Muscle layer of colon (tissue), 2 donors: ENCODE data around the gene STRN.
"Not testable (repeated sequence)": the region's sequence is repeated elsewhere in the genome, so short reads cannot be mapped to it uniquely, and the experiment has no call there.

ENCODE experiments used
- H3K27ac ChIP-seq: one replicate; pipeline ENCODE4 v1.7.0; 2013; ENCODE audit warnings: low read depth, mild to moderate bottlenecking, low read length, moderate library complexity
- H3K27me3 ChIP-seq, 2 donors: one replicate each; pipeline ENCODE4 v1.7.0; 2013; ENCODE audit warnings: low read length in 2 of 2, mild to moderate bottlenecking in 2 of 2; ENCODE audit not compliant: insufficient read depth in 2 of 2, control insufficient read depth in 1 of 2
- H3K36me3 ChIP-seq: one replicate; pipeline ENCODE4 v1.7.0; 2013; ENCODE audit warnings: mild to moderate bottlenecking, low read length; ENCODE audit not compliant: insufficient read depth
- H3K4me1 ChIP-seq: one replicate; pipeline ENCODE4 v1.7.0; 2013; ENCODE audit warnings: mild to moderate bottlenecking, low read length; ENCODE audit not compliant: insufficient read depth
- H3K4me3 ChIP-seq, 2 donors: one replicate each; pipeline ENCODE4 v1.7.0; 2013; ENCODE audit warnings: low read length in 2 of 2, low read depth in 1 of 2, mild to moderate bottlenecking in 1 of 2, moderate library complexity in 1 of 2
- H3K9ac ChIP-seq: one replicate; pipeline ENCODE4 v1.7.0; 2013; ENCODE audit warnings: low read length
- H3K9me3 ChIP-seq: one replicate; pipeline ENCODE4 v1.7.0; 2013; ENCODE audit warnings: mild to moderate bottlenecking, low read length
- donor health status: abdominal sarcoma.
- donor health status: Adenocarcinoma of cecum.

STRN gene

GRCh38 chr2:36892805-36893204, 73.5 kb downstream of the STRN start:
- Histone ChIP-seq H3K36me3 (no peaks in the 10 kb centered on the region), H3K4me3 (no peak overlapping the region), H3K4me1 (no peaks in the 10 kb centered on the region), H3K27me3 (no peaks in the 10 kb centered on the region), H3K9ac (no peak overlapping the region), H3K9me3 (no peaks in the 10 kb centered on the region), H3K27ac (no peak overlapping the region)

- Histone ChIP-seq H3K9me3 (no peaks in the 10 kb centered on the region), H3K36me3 (no peaks in the 10 kb centered on the region), H3K4me1 (no peaks in the 10 kb centered on the region), H3K9ac (no peak overlapping the region), H3K27me3 (no peaks in the 10 kb centered on the region), H3K27ac (no peak overlapping the region), H3K4me3 (no peak overlapping the region)
These were observed 76.5 kb downstream of the STRN start for GRCh38 chr2:36889795-36890194.

- not testable (repeated sequence) for H3K27me3 ChIP-seq, H3K9me3 ChIP-seq, H3K4me1 ChIP-seq, H3K4me3 ChIP-seq, H3K9ac ChIP-seq, H3K36me3 ChIP-seq, H3K27ac ChIP-seq
These were observed 79.2 kb downstream of the STRN start for GRCh38 chr2:36887095-36887494.

GRCh38 chr2:36886664-36887063, 79.7 kb downstream of the STRN start:
- Histone ChIP-seq H3K27ac (no peak overlapping the region), H3K4me1 (no peaks in the 10 kb centered on the region), H3K27me3 (no peaks in the 10 kb centered on the region), H3K9ac (no peak overlapping the region), H3K4me3 (no peak overlapping the region), H3K9me3 (no peaks in the 10 kb centered on the region), H3K36me3 (peaks cover 5% of the 10 kb centered on the region)

- Histone ChIP-seq H3K9me3 (no peaks in the 10 kb centered on the region), H3K9ac (no peak overlapping the region), H3K36me3 (peaks cover 5% of the 10 kb centered on the region), H3K4me1 (no peaks in the 10 kb centered on the region), H3K27me3 (no peaks in the 10 kb centered on the region), H3K27ac (no peak overlapping the region), H3K4me3 (no peak overlapping the region)
These were observed 80.7 kb downstream of the STRN start for GRCh38 chr2:36885605-36886004.

GRCh38 chr2:36882532-36882931, 83.8 kb downstream of the STRN start:
- Histone ChIP-seq H3K4me1 (no peaks in the 10 kb centered on the region), H3K9me3 (no peaks in the 10 kb centered on the region), H3K9ac (no peak overlapping the region), H3K36me3 (peaks cover 9% of the 10 kb centered on the region), H3K4me3 (no peak overlapping the region), H3K27ac (no peak overlapping the region), H3K27me3 (no peaks in the 10 kb centered on the region)

GRCh38 chr2:36881816-36882215, 84.5 kb downstream of the STRN start:
- H3K9ac ChIP-seq: no peak overlapping the region
- peaks cover 16% of the 10 kb centered on the region for H3K36me3 ChIP-seq
- no peaks in the 10 kb centered on the region for H3K9me3 ChIP-seq
- no peaks in the 10 kb centered on the region for H3K4me1 ChIP-seq
- H3K27me3 ChIP-seq: no peaks in the 10 kb centered on the region
- H3K4me3 ChIP-seq: no peak overlapping the region
- H3K27ac ChIP-seq: no peak overlapping the region

- Histone ChIP-seq H3K36me3 (peaks cover 11% of the 10 kb centered on the region), H3K9ac (no peak overlapping the region), H3K27ac (no peak overlapping the region), H3K9me3 (no peaks in the 10 kb centered on the region), H3K27me3 (no peaks in the 10 kb centered on the region), H3K4me3 (no peak overlapping the region), H3K4me1 (no peaks in the 10 kb centered on the region)
These were observed 87.9 kb downstream of the STRN start for GRCh38 chr2:36878429-36878828.

- no peak overlapping the region for H3K9ac ChIP-seq
- H3K9me3 ChIP-seq: no peaks in the 10 kb centered on the region
- H3K27ac ChIP-seq: no peak overlapping the region
- no peaks in the 10 kb centered on the region for H3K27me3 ChIP-seq
- peaks cover 15% of the 10 kb centered on the region for H3K36me3 ChIP-seq
- H3K4me3 ChIP-seq: no peak overlapping the region
- H3K4me1 ChIP-seq: no peaks in the 10 kb centered on the region
These were observed 95.1 kb downstream of the STRN start for GRCh38 chr2:36871068-36871707.

- Histone ChIP-seq H3K27me3 (no peaks in the 10 kb centered on the region), H3K9me3 (no peaks in the 10 kb centered on the region), H3K36me3 (peaks cover 15% of the 10 kb centered on the region), H3K4me1 (no peaks in the 10 kb centered on the region), H3K4me3 (no peak overlapping the region), H3K27ac (no peak overlapping the region), H3K9ac (no peak overlapping the region)
These were observed 96.7 kb downstream of the STRN start for GRCh38 chr2:36869606-36870005.

- no peaks in the 10 kb centered on the region for H3K27me3 ChIP-seq
- H3K36me3 ChIP-seq: peaks cover 6% of the 10 kb centered on the region
- H3K4me1 ChIP-seq: no peaks in the 10 kb centered on the region
- H3K9me3 ChIP-seq: no peaks in the 10 kb centered on the region
- no peak overlapping the region for H3K27ac ChIP-seq
- no peak overlapping the region for H3K9ac ChIP-seq
- H3K4me3 ChIP-seq: no peak overlapping the region
These were observed 104.4 kb downstream of the STRN start for GRCh38 chr2:36861896-36862295.

GRCh38 chr2:36859366-36859792, 107.0 kb downstream of the STRN start:
- H3K36me3 ChIP-seq: peaks cover 8% of the 10 kb centered on the region
- H3K27ac ChIP-seq: no peak overlapping the region
- H3K4me3 ChIP-seq: no peak overlapping the region
- no peak overlapping the region for H3K9ac ChIP-seq
- no peaks in the 10 kb centered on the region for H3K27me3 ChIP-seq
- H3K4me1 ChIP-seq: no peaks in the 10 kb centered on the region
- no peaks in the 10 kb centered on the region for H3K9me3 ChIP-seq
